ENCODE measurements around the gene SLC15A1. TPM values are rescaled to one million over a fixed set of nuclear protein-coding genes. Genes with fewer than 3 reads are reported as not detected.
"Not testable (repeated sequence)": the region's sequence is repeated elsewhere in the genome, so short reads cannot be mapped to it uniquely, and the experiment has no call there.

Gene SLC15A1
- total RNA-seq, 1 donor from 2014 or later: 0.07 TPM

DNA sequence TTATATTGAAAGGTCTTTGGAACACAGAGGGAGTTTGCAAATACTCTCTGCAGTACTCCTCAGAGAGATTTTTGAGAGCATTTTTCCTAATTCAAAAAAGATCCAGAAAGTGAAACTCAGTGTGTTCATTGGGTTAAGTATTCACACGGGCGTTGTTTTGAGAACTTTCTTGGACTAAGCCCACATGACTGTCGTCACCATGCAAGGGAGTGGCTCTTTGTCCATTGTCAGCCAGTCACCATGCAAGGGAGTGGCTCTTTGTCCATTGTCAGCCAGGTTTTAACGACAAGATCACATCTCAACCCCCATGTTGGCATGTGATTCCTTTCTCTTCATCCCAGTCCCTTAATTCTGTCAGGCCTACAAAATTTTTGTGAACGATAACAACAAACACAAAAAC, 94.3 kb downstream of the SLC15A1 start:
- DNase-seq (ENCODE audit: low read depth, low spot score): no peak

GRCh38 chr13:98657506-98658085, 94.9 kb downstream of the SLC15A1 start:
- DNase-seq (ENCODE audit: low read depth, low spot score): no peak

DNA sequence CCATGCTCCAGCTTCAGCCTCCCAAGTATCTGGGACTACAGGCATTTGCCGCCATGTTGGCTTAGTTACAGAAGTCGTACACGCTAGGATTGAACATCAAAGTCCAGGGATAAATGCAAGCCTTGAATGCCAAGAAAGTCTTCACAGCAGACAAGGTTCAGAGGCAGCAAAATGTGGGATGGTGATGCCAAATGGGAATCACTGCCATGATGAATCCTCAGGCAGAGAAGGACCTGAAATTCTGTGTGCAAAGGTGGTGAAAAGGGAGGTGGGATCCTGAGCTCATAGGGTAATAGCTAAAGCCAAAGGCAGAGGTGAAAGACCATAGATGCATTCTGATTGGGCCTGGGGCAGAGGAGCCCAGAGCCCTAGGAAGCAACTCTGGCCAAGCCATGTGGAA, 96.2 kb downstream of the SLC15A1 start:
- DNase-seq (ENCODE audit: low read depth, low spot score): no peak

- DNase-seq (ENCODE audit: low read depth, low spot score): peak; percentile 27
These were observed 98.9 kb downstream of the SLC15A1 start for GRCh38 chr13:98653463-98653985.

DNA sequence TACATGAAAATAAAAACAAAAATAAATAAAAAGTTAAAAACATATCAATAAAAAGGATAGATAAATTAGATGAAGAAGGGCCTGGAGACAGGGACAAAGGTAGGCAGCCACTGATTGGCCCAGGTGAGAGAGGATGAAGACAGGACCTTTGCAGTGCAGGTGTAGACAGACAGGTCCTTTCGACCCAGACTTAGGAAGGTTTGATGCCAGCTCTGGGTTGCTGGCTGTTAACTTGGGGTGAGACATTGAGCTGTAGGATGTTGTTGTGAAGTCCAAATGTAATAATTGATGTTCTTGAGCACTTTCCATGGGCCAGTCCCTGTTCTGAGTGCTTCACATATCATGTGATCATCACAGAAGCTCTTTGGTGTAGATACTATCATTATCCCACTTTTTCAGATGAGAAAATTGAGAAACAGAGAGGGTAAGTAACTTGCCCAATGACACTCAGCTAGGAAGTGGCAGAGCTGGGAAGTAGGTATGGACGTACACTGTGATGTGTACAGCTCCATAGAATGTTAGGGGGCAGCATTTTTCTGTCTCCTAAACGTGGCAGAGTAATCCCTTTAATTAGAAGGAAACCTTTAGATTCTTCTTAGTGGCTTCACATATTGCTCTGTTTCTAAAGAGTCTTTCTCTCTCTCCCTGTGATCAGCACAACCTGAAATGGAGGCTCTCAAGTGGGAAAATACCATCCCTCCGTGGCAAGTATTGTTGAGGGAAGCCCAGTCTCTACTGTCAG, 99.6 kb downstream of the SLC15A1 start:
- no peak for DNase-seq (ENCODE audit: low read depth, low spot score)

GRCh38 chr13:98652276-98652675, 100.2 kb downstream of the SLC15A1 start:
- no peak for DNase-seq (ENCODE audit: low read depth, low spot score)

- DNase-seq (ENCODE audit: low read depth, low spot score): no peak
These were observed 100.7 kb downstream of the SLC15A1 start for GRCh38 chr13:98651744-98652143.

- DNase-seq (ENCODE audit: low read depth, low spot score): no peak
These were observed 101.9 kb downstream of the SLC15A1 start for GRCh38 chr13:98650396-98651107.

DNA sequence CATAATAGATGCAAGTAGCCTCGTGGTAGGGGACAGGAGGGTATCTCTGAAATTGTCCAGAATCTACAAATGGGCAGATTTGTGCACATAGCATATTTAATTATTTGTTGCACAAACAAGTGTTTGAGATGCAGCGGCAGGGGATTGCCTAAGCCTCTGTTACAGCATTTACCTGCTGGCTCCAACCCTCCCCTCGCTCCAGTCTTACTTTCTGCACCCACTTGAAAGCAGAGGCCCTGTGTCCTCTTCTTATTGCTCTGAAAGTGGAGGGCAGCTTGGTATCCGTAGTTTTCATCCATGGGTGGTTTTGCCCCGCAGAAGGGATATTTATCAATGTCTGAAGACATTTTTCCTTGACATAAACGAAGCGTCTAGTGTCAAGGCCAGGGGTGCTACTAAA, 102.6 kb downstream of the SLC15A1 start:
- no peak for DNase-seq (ENCODE audit: low read depth, low spot score)

- no peak for DNase-seq (ENCODE audit: low read depth, low spot score)
These were observed 103.8 kb downstream of the SLC15A1 start for GRCh38 chr13:98648686-98649085.

- no peak for DNase-seq (ENCODE audit: low read depth, low spot score)
These were observed 104.3 kb downstream of the SLC15A1 start for GRCh38 chr13:98648141-98648540.

DNA sequence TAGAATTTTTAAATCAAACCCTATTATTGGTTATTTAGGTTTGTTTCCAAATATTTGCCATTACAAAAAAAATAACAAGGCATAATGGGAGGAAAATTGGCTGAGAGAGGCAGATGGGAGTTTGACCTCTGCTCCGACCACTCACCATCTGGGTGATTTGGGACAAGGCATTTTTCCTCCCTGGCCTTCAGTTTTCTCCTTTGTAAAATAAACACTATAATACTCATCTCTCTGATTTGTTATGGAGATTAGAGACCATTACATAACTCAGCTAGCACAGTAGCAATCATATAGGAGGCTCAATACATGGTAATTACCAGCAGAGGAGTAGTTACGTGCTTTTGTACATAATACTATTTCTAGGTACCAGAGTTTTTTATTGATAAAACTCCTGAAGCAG, 105.4 kb downstream of the SLC15A1 start:
- no peak for DNase-seq (ENCODE audit: low read depth, low spot score)

DNA sequence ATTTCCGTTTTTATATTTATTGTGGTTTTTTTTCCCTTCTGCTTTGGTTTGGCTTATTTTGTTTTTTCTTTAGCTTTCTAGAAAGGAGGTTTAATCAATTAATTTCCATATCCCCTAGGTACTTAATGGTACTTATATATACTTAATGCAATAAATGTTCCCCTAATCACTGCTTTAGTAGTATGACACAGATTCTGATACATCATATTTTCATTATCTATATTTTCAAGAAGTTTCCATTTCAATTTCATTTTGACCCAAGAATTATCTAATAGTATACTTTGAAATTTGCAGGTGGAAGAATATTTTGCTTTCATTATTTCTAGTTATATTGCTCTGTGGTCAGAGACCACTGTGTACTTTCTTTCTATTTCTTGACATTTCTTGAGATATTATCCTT, 109.0 kb downstream of the SLC15A1 start:
- DNase-seq (ENCODE audit: low read depth, low spot score): no peak

GRCh38 chr13:98641075-98641474, 111.4 kb downstream of the SLC15A1 start:
- no peak for DNase-seq (ENCODE audit: low read depth, low spot score)

- DNase-seq (ENCODE audit: low read depth, low spot score): not testable (repeated sequence)
These were observed 112.7 kb downstream of the SLC15A1 start for GRCh38 chr13:98639785-98640184.

GRCh38 chr13:98638352-98638751, 114.1 kb downstream of the SLC15A1 start:
- DNase-seq (ENCODE audit: low read depth, low spot score): not testable (repeated sequence)

Other genes starting within 250 kb of the SLC15A1 start
- 55.6 and 56.2 TPM in 2 replicates for gene STK24, start 175.6 kb downstream of the SLC15A1 start, total RNA-seq
- gene DOCK9, start 225.4 kb upstream of the SLC15A1 start, total RNA-seq: 310 and 311 TPM in 2 replicates

All from pulmonary artery endothelial cell (primary cell).